ENCODE measurements around the gene CPSF4L. TPM values are rescaled to one million over a fixed set of nuclear protein-coding genes. Genes with fewer than 3 reads are reported as not detected.

CPSF4L gene
- total and polyA plus RNA-seq, 2 of the 13 experiments (the other 11 are each of a cell fraction or from before 2014, with no cell fraction given): 0.73 to 1.6 TPM

DNA sequence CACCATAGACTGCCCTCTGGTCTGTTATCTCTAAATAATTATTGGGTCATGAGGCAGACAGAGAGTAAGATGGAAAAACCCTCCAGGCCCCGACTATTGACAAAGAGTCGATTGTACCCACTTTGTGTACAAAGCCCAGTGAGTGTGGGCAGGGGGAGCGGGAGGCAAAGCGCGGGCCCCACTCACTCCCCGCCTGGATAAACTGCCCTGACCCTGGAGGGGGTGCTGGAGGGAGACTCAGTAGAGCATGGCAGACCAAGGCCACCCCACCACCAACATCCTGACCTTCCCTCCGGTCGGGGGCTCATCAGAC lies 11.2 kb upstream of the CPSF4L start (continued):
- 0 out of 2 replicates have a peak, but pooled peaks have one; percentile 52 for TF ChIP-seq ZNF546 (CRISPR knock-in tag; conservative IDR thresholded peaks at IDR 0.05)
- TF ChIP-seq, protein P1, sequence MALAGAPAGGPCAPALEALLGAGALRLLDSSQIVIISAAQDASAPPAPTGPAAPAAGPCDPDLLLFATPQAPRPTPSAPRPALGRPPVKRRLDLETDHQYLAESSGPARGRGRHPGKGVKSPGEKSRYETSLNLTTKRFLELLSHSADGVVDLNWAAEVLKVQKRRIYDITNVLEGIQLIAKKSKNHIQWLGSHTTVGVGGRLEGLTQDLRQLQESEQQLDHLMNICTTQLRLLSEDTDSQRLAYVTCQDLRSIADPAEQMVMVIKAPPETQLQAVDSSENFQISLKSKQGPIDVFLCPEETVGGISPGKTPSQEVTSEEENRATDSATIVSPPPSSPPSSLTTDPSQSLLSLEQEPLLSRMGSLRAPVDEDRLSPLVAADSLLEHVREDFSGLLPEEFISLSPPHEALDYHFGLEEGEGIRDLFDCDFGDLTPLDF (CRISPR knock-in tag; IDR thresholded peaks at IDR 0.05): peak; percentile 60; the same call in 1 of the 2 replicates
- TF ChIP-seq, protein P2, sequence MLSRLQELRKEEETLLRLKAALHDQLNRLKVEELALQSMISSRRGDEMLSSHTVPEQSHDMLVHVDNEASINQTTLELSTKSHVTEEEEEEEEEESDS (CRISPR knock-in tag; IDR thresholded peaks at IDR 0.05; ENCODE audit: borderline replicate concordance): no peak
- TF ChIP-seq MIER2 (CRISPR knock-in tag; IDR thresholded peaks at IDR 0.05): 0 out of 2 replicates have a peak, but pooled peaks have one; percentile 61
- TF ChIP-seq PITX1 (CRISPR knock-in tag; IDR thresholded peaks at IDR 0.05): peak; percentile 81
- TF ChIP-seq ZNF614 (CRISPR knock-in tag; IDR thresholded peaks at IDR 0.05; ENCODE audit: borderline replicate concordance): peak; percentile 67; the same call in 1 of the 2 replicates
- peak; percentile 78; the same call in 1 of the 2 replicates for TF ChIP-seq ZNF350 (CRISPR knock-in tag; IDR thresholded peaks at IDR 0.05; ENCODE audit: borderline replicate concordance, low read depth)
- TF ChIP-seq FOXJ3 (CRISPR knock-in tag; IDR thresholded peaks at IDR 0.05; ENCODE audit: borderline replicate concordance): peak; percentile 84; the same call in 1 of the 2 replicates
- TF ChIP-seq, protein P3, sequence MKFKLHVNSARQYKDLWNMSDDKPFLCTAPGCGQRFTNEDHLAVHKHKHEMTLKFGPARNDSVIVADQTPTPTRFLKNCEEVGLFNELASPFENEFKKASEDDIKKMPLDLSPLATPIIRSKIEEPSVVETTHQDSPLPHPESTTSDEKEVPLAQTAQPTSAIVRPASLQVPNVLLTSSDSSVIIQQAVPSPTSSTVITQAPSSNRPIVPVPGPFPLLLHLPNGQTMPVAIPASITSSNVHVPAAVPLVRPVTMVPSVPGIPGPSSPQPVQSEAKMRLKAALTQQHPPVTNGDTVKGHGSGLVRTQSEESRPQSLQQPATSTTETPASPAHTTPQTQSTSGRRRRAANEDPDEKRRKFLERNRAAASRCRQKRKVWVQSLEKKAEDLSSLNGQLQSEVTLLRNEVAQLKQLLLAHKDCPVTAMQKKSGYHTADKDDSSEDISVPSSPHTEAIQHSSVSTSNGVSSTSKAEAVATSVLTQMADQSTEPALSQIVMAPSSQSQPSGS (CRISPR knock-in tag; IDR thresholded peaks at IDR 0.05): peak; percentile 68
- TF ChIP-seq ZNF407 (CRISPR knock-in tag; IDR thresholded peaks at IDR 0.05; ENCODE audit: not compliant biosample characterization): no peak
- TF ChIP-seq ZNF101 (CRISPR knock-in tag; IDR thresholded peaks at IDR 0.05; ENCODE audit: borderline replicate concordance, low read depth): no peak
- TF ChIP-seq NCOA5 (CRISPR knock-in tag; IDR thresholded peaks at IDR 0.05): no peak
- TF ChIP-seq, protein P4, sequence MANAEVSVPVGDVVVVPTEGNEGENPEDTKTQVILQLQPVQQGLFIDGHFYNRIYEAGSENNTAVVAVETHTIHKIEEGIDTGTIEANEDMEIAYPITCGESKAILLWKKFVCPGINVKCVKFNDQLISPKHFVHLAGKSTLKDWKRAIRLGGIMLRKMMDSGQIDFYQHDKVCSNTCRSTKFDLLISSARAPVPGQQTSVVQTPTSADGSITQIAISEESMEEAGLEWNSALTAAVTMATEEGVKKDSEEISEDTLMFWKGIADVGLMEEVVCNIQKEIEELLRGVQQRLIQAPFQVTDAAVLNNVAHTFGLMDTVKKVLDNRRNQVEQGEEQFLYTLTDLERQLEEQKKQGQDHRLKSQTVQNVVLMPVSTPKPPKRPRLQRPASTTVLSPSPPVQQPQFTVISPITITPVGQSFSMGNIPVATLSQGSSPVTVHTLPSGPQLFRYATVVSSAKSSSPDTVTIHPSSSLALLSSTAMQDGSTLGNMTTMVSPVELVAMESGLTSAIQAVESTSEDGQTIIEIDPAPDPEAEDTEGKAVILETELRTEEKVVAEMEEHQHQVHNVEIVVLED (CRISPR knock-in tag; IDR thresholded peaks at IDR 0.05; ENCODE audit: borderline replicate concordance): 0 out of 2 replicates have a peak, but pooled peaks have one; percentile 17
- peak; percentile 60 for TF ChIP-seq ZEB1 (IDR thresholded peaks at IDR 0.05; ENCODE audit: insufficient replicate concordance, low read depth)
- no peak for TF ChIP-seq ZNF510 (CRISPR knock-in tag; IDR thresholded peaks at IDR 0.05; ENCODE audit: low read depth)
- peak; percentile 70; the same call in 1 of the 2 replicates for TF ChIP-seq ZMYM3 (CRISPR knock-in tag; IDR thresholded peaks at IDR 0.05)

Measured in HepG2 (cell line).